PC-3 (cell line): ENCODE measurements around the gene URB2. TPM values are rescaled to one million over a fixed set of nuclear protein-coding genes. Genes with fewer than 3 reads are reported as not detected.

ENCODE experiments used
- ATAC-seq: fragments of 200-7000 bp; cut with Tn5 transposase; 2 replicates; pipeline ENCODE4 v1.9.1; 2020; ENCODE audit warnings: mild to moderate bottlenecking, moderate library complexity
- BruUV-seq: library from RNA; stranded (reverse); fragments of 400-500 nt; replicated peaks from 2 replicates; lab custom pipeline; 2021; lab: Mats Ljungman, UMichigan
- CTCF ChIA-PET: fragments of 300-600 bp; sonication (Branson Sonifier 250); formaldehyde crosslinking; loops from one replicate; lab custom pipeline; 2022; ENCODE audit warnings: antibody characterized with exemption; lab: Charles Lee
- POLR2A ChIA-PET: fragments of 300-600 bp; sonication (Branson Sonifier 250); formaldehyde crosslinking; loops from one replicate; lab custom pipeline; 2022; ENCODE audit warnings: antibody characterized with exemption; ENCODE audit not compliant: unreplicated experiment; lab: Charles Lee
- DNase-seq: peaks from one replicate; pipeline ENCODE4 v3.0.0-alpha.2; 2015
- H2AFZ ChIP-seq: fragments of 300-600 bp; sonication (generic); 2 replicates; pipeline ENCODE4 v1.6.0; 2016; ENCODE audit warnings: antibody characterized with exemption, low read length
- H3F3A ChIP-seq: fragments of 300-600 bp; sonication (generic); one replicate; pipeline ENCODE4 v1.6.0; 2017; ENCODE audit warnings: antibody characterized with exemption, low read length, control low read depth, mild to moderate bottlenecking; ENCODE audit not compliant: unreplicated experiment
- H3K27ac ChIP-seq: fragments of 300-600 bp; sonication (generic); 2 replicates; pipeline ENCODE4 v1.5.1; 2016; ENCODE audit warnings: mild to moderate bottlenecking, low read length
- H3K27me3 ChIP-seq: fragments of 300-600 bp; sonication (generic); 2 replicates; pipeline ENCODE4 v1.6.1; 2016; ENCODE audit warnings: low read length, mixed read lengths
- H3K36me3 ChIP-seq: fragments of 300-600 bp; sonication (generic); 2 replicates; pipeline ENCODE4 v1.6.1; 2016; ENCODE audit warnings: low read depth, mixed run types, low read length, mixed read lengths
- H3K4me1 ChIP-seq: fragments of 300-600 bp; sonication (generic); 2 replicates; pipeline ENCODE4 v1.5.1; 2016; ENCODE audit warnings: low read length; ENCODE audit not compliant: insufficient read depth
- H3K4me2 ChIP-seq: fragments of 300-600 bp; sonication (generic); 2 replicates; pipeline ENCODE4 v1.6.0; 2016; ENCODE audit warnings: low read length
- H3K4me3 ChIP-seq: fragments of 300-600 bp; sonication (generic); 2 replicates; pipeline ENCODE4 v1.5.1; 2016; ENCODE audit warnings: mild to moderate bottlenecking, low read length, mixed read lengths
- H3K79me2 ChIP-seq: fragments of 300-600 bp; sonication (generic); 2 replicates; pipeline ENCODE4 v1.6.1; 2017; ENCODE audit warnings: low read length, mixed read lengths
- H3K9ac ChIP-seq: fragments of 300-600 bp; sonication (generic); 2 replicates; pipeline ENCODE4 v1.6.0; 2016; ENCODE audit warnings: mild to moderate bottlenecking, low read length
- H3K9me2 ChIP-seq: fragments of 300-600 bp; sonication (generic); replicated peaks from 2 replicates; pipeline ENCODE4 v1.6.1; 2016; ENCODE audit warnings: mixed run types, low read length, mixed read lengths
- H3K9me3 ChIP-seq: fragments of 300-600 bp; sonication (generic); 2 replicates; pipeline ENCODE4 v1.6.1; 2016; ENCODE audit warnings: low read length, mixed read lengths
- H4K20me1 ChIP-seq: fragments of 300-600 bp; sonication (generic); 2 replicates; pipeline ENCODE4 v1.6.1; 2016; ENCODE audit warnings: low read length, mixed read lengths
- EZH2 ChIP-seq: fragments of 300-600 bp; sonication (generic); IDR thresholded peaks from one replicate; pipeline ENCODE4 v1.6.1; 2017; ENCODE audit warnings: antibody characterized with exemption, mild to moderate bottlenecking, low read length; ENCODE audit not compliant: unreplicated experiment
- EZH2phosphoT487 ChIP-seq: fragments of 300-600 bp; sonication (generic); IDR thresholded peaks from 2 replicates; pipeline ENCODE4 v1.6.1; 2018; ENCODE audit warnings: mild to moderate bottlenecking, antibody characterized with exemption, low read length, borderline replicate concordance
- intact Hi-C: fragments of 100-400 bp; cut with micrococcal nuclease; formaldehyde crosslinking; loops from 2 replicates; pipeline ENCODE4 v1.9.0; 2023
- total RNA-seq: library from RNA; depleted of rRNA; stranded (reverse); fragments of >200 nt; gene quantifications from 2 replicates; pipeline ENCODE4 v1.2.3, GENCODE V29; 2014
- TF ChIP-seq, protein P1 (sequence below): fragments of 300-600 bp; sonication (generic); conservative IDR thresholded peaks from 2 replicates; pipeline ENCODE4 v1.5.1; 2017; ENCODE audit warnings: antibody characterized with exemption, low read depth, mild to moderate bottlenecking, low read length

Gene URB2
- total RNA-seq, 1 experiment from 2014 or later: 26.2 TPM

- no peak for ATAC-seq
- no peak overlapping the region for H2AFZ ChIP-seq
- POLR2A ChIA-PET: no interaction called here
These were observed 43.9 kb upstream of the URB2 start for GRCh38 chr1:229582011-229582694.

DNA sequence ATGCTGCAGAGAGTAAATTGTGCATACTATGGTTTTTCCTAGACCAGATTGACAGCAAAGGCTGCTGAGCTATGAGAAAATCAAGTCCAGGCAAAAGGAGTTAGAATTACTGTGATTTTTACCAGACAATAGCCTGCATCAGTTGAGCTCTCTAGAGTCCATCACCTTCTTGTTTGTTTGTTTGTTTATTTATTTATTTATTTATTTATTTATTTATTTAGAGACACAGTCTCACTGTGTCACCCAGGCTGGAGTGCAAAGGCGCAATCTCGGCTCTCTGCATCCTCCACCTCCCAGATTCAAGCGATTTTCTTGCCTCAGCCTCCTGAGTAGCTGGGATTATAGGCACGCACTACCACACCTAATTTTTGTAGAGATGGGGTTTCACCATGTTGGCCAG lies 43.3 kb upstream of the URB2 start:
- BruUV-seq: no TSS peak
- intact Hi-C loops: no loop called here
- Histone ChIP-seq H3K9me2 (no peaks in the 10 kb centered on the region), H3K9ac (no peak overlapping the region), H3K4me2 (no peak overlapping the region), H3K79me2 (no peaks in the 10 kb centered on the region), H4K20me1 (no peaks in the 10 kb centered on the region), H3K4me3 (no peak overlapping the region), H3K4me1 (peaks cover 12% of the 10 kb centered on the region; the same call in 1 of the 2 replicates), H2AFZ (no peak overlapping the region), H3K9me3 (no peaks in the 10 kb centered on the region), H3K27ac (no peak overlapping the region), H3K27me3 (no peaks in the 10 kb centered on the region), H3F3A (no peaks in the 10 kb centered on the region), H3K36me3 (no peaks in the 10 kb centered on the region)
- DNase-seq: no peak
- ChIA-PET POLR2A (no interaction called here), CTCF (no interaction called here)
- ATAC-seq: no peak
- TF ChIP-seq EZH2 (no peak), EZH2phosphoT487 (no peak)
- TF ChIP-seq, protein P1, sequence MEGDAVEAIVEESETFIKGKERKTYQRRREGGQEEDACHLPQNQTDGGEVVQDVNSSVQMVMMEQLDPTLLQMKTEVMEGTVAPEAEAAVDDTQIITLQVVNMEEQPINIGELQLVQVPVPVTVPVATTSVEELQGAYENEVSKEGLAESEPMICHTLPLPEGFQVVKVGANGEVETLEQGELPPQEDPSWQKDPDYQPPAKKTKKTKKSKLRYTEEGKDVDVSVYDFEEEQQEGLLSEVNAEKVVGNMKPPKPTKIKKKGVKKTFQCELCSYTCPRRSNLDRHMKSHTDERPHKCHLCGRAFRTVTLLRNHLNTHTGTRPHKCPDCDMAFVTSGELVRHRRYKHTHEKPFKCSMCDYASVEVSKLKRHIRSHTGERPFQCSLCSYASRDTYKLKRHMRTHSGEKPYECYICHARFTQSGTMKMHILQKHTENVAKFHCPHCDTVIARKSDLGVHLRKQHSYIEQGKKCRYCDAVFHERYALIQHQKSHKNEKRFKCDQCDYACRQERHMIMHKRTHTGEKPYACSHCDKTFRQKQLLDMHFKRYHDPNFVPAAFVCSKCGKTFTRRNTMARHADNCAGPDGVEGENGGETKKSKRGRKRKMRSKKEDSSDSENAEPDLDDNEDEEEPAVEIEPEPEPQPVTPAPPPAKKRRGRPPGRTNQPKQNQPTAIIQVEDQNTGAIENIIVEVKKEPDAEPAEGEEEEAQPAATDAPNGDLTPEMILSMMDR: no peak

More at GRCh38 chr1:229582011-229582694, 43.9 kb upstream of the URB2 start:
- Histone ChIP-seq H3K9me2 (no peaks in the 10 kb centered on the region), H3K9ac (no peak overlapping the region), H3K4me2 (no peak overlapping the region), H3K27ac (no peak overlapping the region), H3K9me3 (no peaks in the 10 kb centered on the region), H3K27me3 (no peaks in the 10 kb centered on the region), H3K4me1 (peaks cover 12% of the 10 kb centered on the region; the same call in 1 of the 2 replicates), H3K79me2 (no peaks in the 10 kb centered on the region), H3F3A (no peaks in the 10 kb centered on the region), H3K4me3 (no peak overlapping the region), H4K20me1 (no peaks in the 10 kb centered on the region), H3K36me3 (no peaks in the 10 kb centered on the region)
- BruUV-seq: no TSS peak
- CTCF ChIA-PET: no interaction called here
- no peak for DNase-seq
- intact Hi-C loops: no loop called here
- TF ChIP-seq, protein P1: no peak
- TF ChIP-seq EZH2 (no peak), EZH2phosphoT487 (no peak)

GRCh38 chr1:229585338-229585737 lies 40.7 kb upstream of the URB2 start:
- Histone ChIP-seq H3K27ac (no peak overlapping the region), H3K9me3 (no peaks in the 10 kb centered on the region), H3K4me1 (no peaks in the 10 kb centered on the region), H3F3A (no peaks in the 10 kb centered on the region), H3K79me2 (no peaks in the 10 kb centered on the region), H3K36me3 (no peaks in the 10 kb centered on the region), H3K9me2 (no peaks in the 10 kb centered on the region), H3K4me2 (no peak overlapping the region), H4K20me1 (no peaks in the 10 kb centered on the region), H3K4me3 (no peak overlapping the region), H3K9ac (no peak overlapping the region), H2AFZ (no peak overlapping the region), H3K27me3 (no peaks in the 10 kb centered on the region)
- CTCF ChIA-PET: no interaction called here
- ATAC-seq: no peak
- BruUV-seq: no TSS peak
- TF ChIP-seq, protein P1: no peak
- no peak for TF ChIP-seq EZH2
- TF ChIP-seq EZH2phosphoT487: no peak
- intact Hi-C loops: no loop called here
- DNase-seq: no peak
- POLR2A ChIA-PET: no interaction called here
